Measurements from ENCODE around the gene KCNJ11.
"Not testable (repeated sequence)": the region's sequence is repeated elsewhere in the genome, so short reads cannot be mapped to it uniquely, and the experiment has no call there.

Gene KCNJ11

DNA sequence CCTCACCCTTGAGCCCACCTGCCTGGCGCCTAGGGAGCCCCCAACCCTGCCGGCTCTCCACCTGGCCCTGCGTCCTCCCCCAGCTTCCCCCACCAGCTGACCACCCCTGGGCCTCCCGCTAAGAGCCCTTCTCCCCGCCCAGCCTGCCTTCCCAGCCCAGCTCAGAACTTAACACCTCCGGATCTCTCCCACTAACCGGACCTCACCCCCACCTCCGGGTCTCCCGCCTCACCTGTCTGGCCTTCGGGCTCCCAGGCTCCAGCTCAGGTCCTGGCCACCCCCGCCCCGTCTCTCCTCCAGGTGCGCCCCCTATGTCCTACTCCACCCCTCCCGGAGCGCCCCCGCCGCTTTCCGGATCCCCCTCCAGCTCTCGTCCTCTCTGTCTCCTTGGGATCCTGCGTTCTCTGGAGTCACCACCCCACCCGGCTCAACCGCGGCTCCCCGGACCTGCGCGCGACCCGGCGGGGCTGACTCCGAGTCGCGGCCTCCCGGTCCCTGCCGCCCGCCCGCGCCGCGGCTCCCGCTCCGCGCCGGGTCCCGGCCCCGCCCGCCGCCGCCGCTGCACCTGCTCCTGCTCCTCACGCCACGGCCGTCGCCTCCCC, at the start of gene KCNJ11:
TSS of gene KCNJ11 (minus strand) at position 51 of the 602 bp plus-strand sequence. CDS start 568 bp downstream, outside the sequence.
- DNase-seq, result no peak

DNA sequence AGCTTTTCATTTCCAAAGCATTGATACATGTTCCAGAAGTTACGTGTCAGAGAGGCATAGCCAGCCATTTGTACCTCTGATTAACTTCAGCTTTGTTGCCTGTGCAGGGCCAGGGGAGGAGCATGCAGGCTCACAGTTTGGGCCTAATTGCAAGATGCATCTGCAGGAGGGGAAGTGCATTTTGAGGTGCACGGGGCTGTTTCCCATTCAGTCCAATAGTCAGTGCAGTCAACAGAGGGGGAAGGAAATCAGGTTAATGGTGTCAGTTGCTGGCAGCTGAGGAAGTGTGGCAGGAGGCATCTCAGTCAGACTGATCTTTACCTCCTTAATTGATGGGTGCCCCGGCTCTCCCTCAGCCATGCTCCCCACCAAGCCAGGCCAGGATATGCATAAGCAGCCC, 48.9 kb upstream of the KCNJ11 start:
- DNase-seq, result no peak

DNA sequence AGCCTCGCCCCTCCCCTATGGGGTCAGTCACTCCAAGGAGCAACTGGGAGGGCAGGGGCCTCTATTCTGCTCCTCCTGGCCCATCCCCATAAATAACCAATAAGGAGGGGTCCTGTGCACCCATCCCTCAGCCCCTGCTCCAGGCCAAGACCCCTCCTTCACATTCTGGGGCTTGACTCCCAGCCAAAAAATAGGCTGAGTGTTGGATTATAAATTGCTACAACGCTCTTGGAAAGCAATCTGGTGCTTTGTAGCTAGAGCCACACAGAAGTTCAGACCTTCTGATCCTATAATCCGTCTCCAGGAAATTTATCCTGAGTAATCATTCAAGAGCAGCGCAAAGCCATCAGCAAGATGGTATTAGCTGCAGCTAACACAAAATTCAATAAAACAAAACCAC, 45.6 kb upstream of the KCNJ11 start:
- no peak for DNase-seq

DNA sequence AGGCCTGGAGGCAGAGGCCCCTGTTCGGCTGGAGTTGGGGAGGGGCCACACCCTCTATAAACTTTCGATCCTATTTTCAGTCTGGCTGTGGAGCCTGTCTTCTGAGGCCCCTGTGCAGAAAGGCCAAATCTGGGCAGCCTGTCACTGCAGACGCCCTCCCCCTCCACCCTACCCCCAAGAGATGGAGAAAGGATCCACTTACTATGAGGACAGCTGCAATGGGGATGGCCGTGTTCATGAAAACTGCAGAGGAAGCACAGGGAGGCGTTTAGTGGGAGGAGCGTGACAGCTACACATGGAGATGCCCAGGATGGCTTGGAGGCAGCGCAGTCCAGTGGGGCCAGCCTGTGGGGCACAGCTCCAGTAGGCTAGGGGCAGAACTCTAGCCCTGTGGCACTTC, 43.5 kb upstream of the KCNJ11 start:
- DNase-seq, result no peak

DNA sequence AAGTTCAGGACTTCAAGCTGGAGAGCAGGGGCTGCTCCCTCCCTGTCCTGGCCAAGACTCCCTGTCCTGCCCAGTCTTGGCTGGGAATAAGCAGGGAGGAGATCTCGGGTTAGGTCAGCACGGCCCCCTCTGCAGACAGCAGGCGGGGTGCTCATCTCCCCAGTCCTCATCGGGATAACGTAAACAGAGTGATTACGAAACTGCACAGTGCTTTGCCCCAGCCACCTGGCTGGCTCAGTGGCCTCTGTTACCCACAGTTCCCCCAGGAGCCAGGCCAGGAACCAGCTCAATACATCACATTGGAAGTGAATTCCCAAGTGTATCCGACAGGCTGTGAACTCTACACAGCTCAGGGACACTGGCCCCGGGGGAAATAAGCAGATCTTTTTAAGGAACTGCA, 42.7 kb upstream of the KCNJ11 start:
- no peak for DNase-seq

DNA sequence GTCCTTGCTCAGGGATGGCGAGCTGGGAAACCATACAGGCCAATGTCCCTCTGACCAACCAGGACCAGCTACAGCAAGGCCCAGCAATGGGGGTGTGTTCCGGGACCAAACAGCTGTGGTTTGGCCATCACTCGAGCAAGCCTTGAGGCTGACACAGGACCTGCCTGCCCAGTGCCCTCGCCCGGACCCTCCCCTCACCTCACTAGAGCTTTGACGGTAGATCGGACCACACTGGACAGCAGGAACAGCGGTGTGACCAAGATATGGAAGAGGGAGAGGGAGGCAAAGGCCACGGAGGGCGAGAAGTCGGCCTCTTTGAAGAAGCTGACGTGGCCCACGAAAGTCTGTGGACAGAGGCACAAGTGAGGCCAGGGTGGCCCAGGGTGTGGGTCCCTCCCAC, 42.2 kb upstream of the KCNJ11 start:
- DNase-seq, result no peak

DNA sequence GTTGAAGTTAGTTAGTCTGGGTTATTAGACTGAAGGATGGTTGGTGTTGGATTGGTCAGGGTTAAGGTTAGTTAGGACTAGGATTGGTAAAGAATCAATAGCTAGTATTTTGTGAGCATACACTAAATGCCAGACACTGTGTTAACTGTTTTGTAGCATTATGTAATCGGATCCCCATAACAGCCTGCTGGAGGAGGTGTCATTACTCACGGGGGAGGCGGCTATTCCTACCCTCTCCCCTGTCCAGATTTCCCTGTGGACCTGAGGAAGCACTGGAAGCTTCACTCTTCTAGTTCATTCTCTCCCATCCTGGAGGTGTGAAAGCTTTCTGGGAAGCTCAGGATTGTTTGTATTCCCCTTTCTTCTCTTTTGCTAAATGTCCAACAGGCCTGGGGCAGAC, 40.5 kb upstream of the KCNJ11 start:
- DNase-seq, result no peak

DNA sequence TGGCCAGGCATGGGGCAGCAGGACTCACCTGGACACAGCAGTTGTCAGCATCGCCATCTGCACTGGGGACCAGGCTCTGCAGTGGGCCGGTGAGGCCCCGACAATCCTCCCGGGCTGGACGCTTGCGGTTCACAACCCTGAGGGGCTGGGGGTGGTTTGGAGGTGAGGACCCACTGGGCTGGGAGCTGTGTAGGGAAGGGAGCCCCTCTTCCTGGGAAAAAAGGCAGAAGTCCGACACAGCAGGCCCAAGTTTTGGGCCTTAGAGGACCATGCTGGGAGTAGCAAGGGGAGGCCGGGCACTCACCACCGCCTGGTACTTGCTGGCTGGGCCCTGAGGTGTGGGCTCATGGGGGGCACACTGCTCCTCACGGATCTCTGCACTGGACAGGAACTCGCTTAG, 39.8 kb upstream of the KCNJ11 start:
- DNase-seq, result no peak

DNA sequence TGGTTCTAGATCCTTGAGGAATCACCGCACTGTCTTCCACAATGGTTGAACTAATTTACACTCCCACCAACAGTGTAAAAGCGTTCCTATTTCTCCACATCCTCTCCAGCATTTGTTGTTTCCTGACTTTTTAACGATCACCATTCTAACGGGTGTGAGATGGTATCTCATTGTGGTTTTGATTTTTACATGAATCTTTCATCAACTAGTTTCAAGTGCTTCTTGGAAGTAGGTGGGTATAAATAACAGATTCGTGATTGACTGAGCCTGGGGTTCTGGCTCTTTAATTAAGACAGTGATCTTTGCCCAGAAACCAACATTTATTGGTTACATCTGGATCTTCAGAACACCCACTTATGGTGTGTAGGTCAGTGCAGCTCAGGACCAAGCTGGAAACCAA, 37.8 kb upstream of the KCNJ11 start:
- DNase-seq, result not testable (repeated sequence)

DNA sequence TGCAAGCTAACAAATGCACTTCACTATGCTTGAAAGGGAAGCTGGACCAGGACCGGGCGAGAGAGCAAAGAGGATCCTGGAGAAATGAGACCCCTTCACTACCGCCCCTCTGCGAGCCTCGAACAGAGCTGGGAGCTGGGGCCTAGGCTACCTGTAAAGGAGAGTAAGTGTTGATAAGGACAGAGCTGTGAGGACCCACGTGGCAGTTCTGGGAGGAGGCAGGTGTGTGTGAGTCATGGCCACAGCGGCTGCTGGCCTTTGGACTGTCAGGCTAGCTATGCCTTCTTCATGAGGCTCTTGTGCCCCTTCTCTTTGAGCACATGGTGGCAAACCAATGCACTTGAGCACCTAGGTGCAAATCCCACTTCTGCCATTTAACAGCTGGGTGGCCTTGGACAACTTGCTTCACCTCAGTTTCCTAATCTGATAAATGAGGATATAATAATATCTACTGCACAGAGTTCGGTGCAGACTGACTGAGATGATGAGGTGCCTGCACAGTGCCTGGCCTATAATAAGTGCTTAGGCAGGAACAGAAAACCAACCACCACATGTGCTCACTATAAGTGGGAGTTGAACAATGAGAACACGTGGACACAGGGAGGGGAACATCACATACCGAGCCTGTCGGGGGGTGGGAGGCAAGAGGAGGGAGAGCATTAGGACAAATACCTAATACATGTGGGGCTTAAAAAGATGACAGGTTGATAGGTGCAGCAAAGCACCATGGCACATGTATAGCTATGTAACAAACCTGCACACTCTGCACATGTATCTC, 35.3 kb upstream of the KCNJ11 start:
- DNase-seq, result no peak

DNA sequence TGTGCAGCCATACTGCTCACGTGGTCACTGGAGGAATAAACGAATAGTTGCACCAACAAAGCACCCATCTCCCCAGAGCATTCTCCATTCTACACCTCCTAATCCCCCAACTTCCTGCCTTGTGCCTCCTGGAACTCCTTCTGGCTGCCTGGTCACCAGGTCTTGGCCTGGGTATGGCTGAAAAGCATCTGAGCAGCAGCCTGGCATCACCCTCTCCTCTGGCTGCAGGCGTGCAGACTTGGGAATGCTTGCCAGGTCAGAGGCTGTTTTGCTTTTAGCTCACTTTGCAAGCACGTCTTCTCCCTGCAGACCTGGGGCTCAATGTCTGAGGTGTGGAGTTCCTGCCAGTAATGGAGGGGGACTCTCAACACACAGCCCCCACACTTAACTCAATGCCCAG, 33.3 kb upstream of the KCNJ11 start:
- DNase-seq, result no peak

DNA sequence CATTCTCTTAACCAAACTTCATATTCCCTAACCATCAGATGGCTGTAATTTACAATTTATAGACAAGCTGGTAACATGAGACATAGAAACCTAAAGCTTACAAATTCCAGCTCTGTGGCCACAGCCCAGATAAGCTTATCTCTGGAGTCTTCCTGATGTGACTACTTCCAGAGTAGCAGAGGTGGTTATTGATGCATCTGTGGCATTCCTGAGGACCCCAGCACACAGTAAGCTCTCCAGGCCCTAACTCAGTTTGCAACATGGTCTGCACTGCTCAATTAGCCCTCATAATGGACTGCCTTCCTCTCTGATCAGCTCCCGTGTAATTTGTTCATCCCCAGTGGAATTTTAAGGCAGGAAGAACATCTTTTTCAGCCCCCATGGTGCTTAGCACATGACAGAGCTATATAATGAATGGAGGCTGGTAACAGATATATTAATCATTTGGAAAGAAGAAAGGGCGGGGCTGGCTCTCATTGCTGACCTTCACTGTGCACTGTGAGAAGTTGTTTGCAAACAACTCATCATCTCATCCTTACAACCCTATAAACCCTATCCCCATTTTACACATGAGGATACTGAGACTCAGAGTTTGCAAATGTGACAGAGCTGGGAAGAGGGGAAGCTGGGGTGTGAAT, 30.1 kb upstream of the KCNJ11 start:
- DNase-seq, result no peak

DNA sequence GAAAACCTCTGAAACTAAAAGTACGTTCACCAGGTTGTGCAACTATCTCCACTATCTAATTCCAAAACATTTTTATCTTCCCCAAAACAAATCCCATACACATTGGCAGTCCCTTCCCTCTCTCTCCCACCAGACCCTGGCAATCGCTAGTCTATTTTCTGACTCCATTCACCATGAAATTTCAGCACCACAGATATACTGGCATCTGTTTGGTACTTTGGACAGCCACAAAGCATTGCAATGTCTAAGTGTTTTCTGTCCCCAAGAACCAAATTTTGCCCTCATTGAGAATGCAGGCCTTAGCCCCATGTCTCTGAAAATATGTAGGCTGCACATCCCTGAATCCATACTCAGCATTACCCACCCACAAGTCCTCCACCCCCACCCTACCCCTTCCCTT, 28.0 kb upstream of the KCNJ11 start:
- no peak for DNase-seq

DNA sequence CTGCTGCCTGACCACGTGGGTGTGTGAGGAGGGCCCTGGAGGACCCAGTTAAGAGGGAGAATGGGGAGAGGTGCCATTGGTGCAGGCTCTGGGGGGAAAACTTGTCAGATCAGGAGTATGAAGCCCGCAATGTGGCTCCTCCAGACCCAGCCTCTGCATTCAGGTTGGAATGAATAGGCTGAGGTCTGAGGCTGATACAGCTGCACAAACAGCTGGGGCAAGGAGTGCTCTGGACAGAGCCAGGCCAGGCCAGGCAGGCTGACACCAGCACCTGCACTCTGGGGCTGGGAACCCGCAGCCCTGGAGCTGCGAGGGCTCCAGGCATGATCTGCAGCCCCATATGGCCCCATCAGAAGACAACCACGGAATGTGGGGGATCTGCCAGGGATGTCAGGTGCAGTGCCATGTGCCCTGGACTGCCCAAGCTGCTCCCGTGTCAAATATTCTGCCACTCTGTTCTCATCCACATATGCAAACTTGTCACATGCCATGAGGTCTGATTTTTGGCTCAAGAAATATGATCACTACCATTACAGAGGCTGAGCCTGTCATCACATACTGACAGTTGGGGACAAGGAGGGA, 27.2 kb upstream of the KCNJ11 start:
- no peak for DNase-seq

DNA sequence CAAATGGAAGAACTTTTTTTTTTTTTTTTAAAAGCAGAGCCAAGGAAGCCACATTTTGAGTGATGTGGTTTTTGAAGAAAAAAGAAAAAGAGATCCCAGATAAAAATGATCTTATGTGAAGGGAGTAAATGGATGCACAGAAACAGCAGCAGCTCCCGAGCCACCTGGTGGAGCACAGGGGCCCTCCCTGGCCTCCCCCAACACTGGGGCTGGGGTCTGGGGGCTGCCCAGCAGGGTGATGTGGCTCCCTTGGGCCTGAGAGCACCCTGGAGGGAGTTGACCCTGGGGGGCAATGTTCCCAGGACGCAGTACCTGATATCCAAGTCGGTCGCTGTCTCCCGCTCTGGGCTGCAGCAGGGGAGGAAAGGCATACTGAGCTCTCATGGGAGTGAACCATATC, 26.5 kb upstream of the KCNJ11 start:
- no peak for DNase-seq

DNA sequence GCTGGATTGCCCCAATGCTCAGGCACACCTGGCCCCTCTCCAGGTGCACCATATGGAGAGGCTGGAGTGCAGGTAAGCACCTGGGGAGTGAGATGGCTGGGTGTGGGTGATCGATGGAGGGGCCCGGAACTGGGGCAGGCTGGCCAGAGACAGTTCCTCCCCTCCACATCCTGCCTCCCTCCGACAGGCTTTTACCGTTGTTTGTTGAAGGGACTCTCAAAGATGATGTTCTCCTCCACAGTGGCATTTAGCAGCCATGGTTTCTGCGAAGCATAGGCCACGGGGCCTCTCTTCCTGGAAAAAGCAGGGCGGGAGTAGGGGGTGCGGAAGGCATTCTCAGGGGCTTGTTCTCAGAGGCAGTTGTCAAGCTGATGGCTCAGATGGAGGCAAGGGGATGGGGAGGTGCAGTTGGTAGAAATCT, 25.9 kb upstream of the KCNJ11 start:
- DNase-seq, result no peak

DNA sequence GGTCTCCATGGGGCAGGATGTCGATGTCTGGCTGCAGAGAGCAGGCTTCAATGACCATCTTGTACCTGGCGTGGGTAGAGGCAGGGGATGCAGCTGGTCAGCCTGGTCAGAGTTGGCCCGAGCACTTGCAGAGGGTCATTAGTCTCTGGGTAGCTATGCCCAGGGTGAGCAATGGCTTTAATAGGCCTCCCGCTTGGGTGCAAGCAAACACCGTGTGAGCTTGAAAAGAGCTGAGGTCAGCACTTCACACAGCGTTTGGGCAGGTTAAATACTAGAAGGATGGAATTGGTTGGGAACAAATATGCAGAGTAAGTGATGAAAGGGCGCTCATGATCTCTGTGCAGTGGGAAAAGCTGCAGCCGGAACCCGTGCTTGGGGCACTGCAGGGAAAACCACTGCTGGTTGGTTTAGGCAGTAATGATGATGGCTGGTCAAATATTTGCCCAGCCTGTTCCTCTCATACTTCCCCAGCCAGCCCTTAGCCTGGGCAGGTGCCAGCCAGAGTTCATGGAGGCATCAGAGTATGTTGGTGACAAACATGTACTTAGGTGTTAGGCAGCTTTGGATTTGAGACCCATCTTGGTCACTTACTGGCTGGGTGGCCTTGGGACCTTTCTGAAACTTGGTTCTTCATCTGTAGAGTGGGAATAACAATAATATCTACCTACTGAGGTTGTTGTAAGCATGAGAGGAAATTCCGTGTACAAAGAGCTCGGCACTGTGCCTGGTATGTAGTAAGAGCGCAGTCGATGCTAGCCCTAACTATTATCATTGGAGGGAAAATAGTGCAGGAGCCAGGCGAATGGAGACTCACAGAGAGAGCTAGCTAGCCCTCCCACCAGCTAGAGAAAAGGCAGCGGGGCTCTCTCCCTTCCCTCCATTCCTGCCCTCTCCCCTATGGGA, 25.2 kb upstream of the KCNJ11 start:
- DNase-seq, result no peak

DNA sequence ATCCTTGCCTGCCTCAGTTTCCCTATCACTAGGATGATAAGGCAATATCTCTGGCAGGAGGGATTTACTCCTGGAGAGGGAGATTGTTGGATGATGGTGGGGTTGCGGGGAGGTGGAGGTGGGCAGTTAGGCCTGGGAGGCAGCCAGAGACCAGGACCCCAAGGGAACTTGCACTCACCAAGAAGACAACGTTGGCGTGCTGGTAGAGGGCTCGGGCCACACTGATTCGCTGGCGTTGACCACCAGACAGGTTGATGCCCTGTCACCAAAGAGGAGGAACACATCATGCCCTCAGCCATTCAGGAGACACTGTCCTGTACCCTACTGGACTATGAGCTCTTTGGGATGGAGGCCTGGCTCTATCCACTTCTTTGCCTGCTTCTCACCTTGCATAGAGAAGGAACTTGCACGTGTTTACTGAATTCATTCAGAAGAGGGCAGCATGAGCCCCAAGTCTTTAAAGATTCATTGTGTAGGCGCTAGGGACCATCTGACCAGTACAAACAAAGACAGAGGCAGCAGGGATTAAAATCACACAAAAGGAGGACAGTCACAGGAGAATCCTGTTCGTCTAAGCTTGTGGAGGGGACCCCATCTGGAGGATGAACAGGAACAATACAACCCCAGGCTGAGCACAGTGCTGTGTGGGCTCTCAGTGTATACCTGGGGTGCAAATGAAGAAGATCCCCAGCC, 24.2 kb upstream of the KCNJ11 start:
- no peak for DNase-seq

DNA sequence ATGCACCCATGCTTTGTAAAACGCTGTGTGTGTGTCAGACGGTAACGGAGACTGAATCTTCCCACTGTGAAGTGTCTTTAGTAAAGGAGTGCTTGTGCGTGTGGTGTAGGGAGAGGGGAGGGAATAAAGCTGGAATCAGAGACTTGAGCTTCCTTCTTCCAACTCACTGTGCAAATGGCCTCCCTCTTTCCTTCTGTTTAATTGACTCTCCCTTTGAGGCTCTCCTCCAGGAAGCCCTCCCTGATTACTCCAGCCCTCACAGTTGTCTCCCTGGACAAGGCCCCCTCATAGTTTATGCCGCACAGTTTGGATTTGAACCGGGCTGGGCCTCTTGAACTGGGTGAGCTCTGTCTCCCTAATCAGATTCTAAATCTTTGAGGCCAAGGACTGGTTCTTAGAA, 23.0 kb upstream of the KCNJ11 start:
- DNase-seq, result no peak

DNA sequence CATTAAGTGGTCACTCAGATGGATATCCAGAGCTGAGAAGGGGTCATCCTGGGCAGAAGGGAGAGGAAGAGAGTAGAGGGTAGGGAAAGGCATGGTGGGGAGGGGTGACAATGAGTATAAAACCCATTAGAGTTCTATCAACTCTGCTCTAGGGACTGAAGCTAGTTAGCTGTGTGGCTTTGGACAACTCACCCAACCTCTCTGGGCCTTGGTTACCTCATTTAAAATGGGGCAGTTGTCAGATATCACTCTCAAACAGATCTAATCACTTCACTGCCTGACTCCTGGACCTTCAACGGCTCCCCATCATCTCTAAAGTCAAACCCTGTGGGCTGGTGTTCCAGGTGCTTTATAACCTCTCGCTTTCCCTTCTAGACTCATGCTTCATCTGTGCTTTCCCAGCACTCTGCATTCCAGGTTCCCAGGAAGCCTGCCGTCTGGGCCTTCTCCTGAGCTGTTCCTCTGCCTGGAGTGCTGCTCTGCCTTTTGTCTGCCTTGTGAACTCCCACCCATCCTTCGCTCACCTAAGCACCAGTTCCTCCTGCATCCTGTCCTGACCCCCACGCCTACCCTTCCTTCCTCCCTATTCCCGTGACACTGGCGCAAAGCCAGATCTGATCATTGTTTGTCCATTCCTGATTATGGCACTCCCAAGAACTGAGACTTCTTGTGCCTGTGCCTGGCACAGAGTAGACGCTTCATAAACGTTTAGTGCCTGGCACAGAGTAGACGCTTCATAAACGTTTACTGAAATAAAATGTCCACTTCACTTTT, 22.3 kb upstream of the KCNJ11 start:
- no peak for DNase-seq

DNA sequence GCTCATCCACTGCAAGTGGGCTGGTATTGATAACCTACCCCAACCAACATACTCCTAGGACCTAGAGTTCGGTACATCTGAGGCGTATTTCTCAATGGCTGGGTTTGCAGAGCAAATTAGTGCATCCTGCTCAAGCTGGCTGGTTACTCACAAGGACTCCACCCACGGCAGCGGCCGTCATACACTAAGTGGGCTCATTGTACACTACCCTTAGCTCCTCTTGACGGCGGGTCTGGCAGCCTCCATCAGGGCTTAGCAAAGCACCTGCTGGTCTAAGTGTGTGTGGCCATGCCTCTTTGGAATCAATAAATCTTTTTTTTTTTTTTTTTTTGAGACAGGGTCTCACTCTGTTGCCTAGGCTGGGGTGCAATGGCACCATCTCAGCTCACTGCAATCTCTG, 20.2 kb upstream of the KCNJ11 start:
- DNase-seq, result peak; percentile 36
